Measurements from ENCODE around the gene CBX4. TPM values are rescaled to one million over a fixed set of nuclear protein-coding genes. Genes with fewer than 3 reads are reported as not detected.

The CBX4 gene
- total and polyA plus RNA-seq, 2 of the 13 experiments (the other 11 are each of a cell fraction or from before 2014, with no cell fraction given), result 25.8 to 50.8 TPM

DNA sequence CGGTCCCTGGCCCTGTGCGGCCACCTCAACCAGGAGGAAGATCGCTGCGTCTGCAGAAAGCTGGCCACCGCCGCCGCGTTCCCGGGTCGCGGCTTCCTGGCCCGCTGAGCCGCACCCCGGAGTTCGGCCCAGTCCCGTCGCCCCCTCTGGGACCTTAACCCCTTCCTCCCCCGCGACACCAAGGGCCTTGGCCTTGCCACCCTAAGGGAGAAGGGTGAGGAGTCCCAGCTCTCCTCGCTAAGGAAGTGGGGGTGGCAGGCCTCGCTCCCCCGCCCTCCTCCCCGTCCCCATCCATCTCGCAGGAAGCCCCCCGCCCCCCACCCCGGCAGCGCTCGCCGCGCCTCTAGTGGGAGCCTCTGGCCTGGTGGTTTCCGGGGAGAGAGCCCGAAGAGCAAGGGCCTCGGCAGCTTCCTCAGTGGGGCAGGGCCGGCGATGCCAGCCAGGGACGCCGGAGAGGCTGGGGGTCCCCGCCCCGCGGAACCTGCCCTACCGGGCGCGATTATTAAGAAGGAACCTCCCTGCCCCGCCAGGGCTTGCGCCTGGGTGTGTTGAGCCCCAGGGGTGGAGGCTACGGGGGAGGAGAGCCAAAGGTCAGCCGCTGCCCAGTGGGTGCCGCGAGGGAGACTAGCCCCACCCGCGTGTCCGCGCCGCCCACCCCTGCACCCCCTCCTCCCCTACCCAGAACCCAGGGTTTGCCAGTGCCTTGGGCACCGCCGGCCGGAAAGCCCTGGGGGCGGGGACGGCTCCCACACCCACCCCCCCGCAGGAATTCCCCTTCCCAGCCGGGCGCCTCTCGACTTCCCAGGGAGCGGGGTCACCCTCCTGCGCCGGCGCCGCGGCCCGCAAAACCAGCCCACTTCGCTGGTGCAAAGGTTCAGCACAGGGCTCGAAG, 6.8 kb downstream of the CBX4 start (continued):
- TF ChIP-seq NCOR1 (IDR thresholded peaks at IDR 0.05; ENCODE audit: borderline replicate concordance, low read length) (peak; percentile 50; the same call in 1 of the 2 replicates), XRCC5 (optimal IDR thresholded peaks at IDR 0.05; ENCODE audit: low read length) (no peak), ZSCAN22 (CRISPR knock-in tag; IDR thresholded peaks at IDR 0.05) (no peak), ZNF678 (CRISPR knock-in tag; IDR thresholded peaks at IDR 0.05) (no peak), ZNF619 (CRISPR knock-in tag; IDR thresholded peaks at IDR 0.05) (no peak), ZNF563 (CRISPR knock-in tag; IDR thresholded peaks at IDR 0.05) (peak; percentile 67; the same call in 1 of the 2 replicates), POLR2AphosphoS2 (IDR thresholded peaks at IDR 0.05; ENCODE audit: low read depth, low read length) (peak; percentile 70; the same call in 1 of the 2 replicates), SP140L (CRISPR knock-in tag; IDR thresholded peaks at IDR 0.05; ENCODE audit: borderline replicate concordance) (no peak), ZNF362 (CRISPR knock-in tag; IDR thresholded peaks at IDR 0.05; ENCODE audit: borderline replicate concordance) (no peak), HNRNPH1 (optimal IDR thresholded peaks at IDR 0.05; ENCODE audit: low read depth, low read length) (peak; percentile 59), SALL1 (CRISPR knock-in tag; IDR thresholded peaks at IDR 0.05) (peak; percentile 47; the same call in 1 of the 2 replicates), ZNF556 (CRISPR knock-in tag; IDR thresholded peaks at IDR 0.05; ENCODE audit: borderline replicate concordance) (no peak; the same call in 1 of the 2 replicates), JUNB (CRISPR knock-in tag; IDR thresholded peaks at IDR 0.05; ENCODE audit: borderline replicate concordance) (no peak), ATRX (CRISPR knock-in tag; IDR thresholded peaks at IDR 0.05; ENCODE audit: borderline replicate concordance) (no peak)
- TF ChIP-seq, protein P1, sequence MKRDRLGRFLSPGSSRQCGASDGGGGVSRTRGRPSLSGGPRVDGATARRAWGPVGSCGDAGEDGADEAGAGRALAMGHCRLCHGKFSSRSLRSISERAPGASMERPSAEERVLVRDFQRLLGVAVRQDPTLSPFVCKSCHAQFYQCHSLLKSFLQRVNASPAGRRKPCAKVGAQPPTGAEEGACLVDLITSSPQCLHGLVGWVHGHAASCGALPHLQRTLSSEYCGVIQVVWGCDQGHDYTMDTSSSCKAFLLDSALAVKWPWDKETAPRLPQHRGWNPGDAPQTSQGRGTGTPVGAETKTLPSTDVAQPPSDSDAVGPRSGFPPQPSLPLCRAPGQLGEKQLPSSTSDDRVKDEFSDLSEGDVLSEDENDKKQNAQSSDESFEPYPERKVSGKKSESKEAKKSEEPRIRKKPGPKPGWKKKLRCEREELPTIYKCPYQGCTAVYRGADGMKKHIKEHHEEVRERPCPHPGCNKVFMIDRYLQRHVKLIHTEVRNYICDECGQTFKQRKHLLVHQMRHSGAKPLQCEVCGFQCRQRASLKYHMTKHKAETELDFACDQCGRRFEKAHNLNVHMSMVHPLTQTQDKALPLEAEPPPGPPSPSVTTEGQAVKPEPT (CRISPR knock-in tag; IDR thresholded peaks at IDR 0.05; ENCODE audit: low read depth), result no peak
- TF ChIP-seq, protein P2, sequence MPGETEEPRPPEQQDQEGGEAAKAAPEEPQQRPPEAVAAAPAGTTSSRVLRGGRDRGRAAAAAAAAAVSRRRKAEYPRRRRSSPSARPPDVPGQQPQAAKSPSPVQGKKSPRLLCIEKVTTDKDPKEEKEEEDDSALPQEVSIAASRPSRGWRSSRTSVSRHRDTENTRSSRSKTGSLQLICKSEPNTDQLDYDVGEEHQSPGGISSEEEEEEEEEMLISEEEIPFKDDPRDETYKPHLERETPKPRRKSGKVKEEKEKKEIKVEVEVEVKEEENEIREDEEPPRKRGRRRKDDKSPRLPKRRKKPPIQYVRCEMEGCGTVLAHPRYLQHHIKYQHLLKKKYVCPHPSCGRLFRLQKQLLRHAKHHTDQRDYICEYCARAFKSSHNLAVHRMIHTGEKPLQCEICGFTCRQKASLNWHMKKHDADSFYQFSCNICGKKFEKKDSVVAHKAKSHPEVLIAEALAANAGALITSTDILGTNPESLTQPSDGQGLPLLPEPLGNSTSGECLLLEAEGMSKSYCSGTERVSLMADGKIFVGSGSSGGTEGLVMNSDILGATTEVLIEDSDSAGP (CRISPR knock-in tag; IDR thresholded peaks at IDR 0.05; ENCODE audit: borderline replicate concordance), result no peak; the same call in none of the 2 replicates
- TF ChIP-seq, protein P3, sequence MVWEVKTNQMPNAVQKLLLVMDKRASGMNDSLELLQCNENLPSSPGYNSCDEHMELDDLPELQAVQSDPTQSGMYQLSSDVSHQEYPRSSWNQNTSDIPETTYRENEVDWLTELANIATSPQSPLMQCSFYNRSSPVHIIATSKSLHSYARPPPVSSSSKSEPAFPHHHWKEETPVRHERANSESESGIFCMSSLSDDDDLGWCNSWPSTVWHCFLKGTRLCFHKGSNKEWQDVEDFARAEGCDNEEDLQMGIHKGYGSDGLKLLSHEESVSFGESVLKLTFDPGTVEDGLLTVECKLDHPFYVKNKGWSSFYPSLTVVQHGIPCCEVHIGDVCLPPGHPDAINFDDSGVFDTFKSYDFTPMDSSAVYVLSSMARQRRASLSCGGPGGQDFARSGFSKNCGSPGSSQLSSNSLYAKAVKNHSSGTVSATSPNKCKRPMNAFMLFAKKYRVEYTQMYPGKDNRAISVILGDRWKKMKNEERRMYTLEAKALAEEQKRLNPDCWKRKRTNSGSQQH (CRISPR knock-in tag; IDR thresholded peaks at IDR 0.05; ENCODE audit: low read depth), result no peak; the same call in 1 of the 2 replicates
